SKM-1 (cell line): ENCODE measurements around the gene SHROOM2.
"Not testable (repeated sequence)": the region's sequence is repeated elsewhere in the genome, so short reads cannot be mapped to it uniquely, and the experiment has no call there.

Source experiments
- DNase-seq: peaks from one replicate; lab custom pipeline; 2025; ENCODE audit not compliant: unreplicated experiment; lab: John Stamatoyannopoulos, UW

Gene SHROOM2

DNA sequence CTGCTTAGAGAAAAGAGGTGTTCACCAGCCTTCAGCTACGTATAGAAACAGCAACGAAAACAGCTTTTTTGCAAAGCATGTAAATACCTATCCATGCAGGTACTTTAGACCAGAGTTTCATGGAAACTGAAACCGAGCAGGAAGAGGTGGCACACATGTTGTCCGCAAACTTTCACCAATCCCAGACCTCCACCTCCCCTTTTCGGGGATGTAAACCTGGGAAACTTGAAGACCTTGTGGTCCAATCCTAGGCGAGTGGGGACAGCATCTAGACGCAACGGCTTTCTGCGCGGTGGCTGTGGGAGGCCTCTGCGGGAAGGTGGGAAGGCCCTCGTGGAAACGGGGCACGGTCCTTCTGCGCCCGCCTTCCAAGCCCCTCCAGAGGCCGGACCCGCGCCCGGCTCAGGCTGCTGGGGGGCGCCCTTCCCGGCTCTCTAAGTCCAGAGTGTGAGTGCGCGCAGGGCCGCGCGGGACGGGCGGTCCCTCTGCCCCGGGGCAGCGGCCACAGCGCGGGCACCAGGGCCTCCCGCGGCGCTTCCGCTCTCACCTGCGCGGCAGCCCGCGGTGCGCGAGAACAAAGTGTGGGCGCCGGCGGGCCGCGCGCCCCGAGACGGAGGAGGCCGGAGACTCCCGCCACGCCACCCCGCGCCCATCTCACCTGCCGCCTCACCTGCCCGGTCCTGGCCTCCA, 830 bp upstream of the SHROOM2 start:
- DNase-seq: no peak

- no peak for DNase-seq
Observed at GRCh38 chrX:9786798-9787635, 788 bp downstream of the SHROOM2 start.

DNA sequence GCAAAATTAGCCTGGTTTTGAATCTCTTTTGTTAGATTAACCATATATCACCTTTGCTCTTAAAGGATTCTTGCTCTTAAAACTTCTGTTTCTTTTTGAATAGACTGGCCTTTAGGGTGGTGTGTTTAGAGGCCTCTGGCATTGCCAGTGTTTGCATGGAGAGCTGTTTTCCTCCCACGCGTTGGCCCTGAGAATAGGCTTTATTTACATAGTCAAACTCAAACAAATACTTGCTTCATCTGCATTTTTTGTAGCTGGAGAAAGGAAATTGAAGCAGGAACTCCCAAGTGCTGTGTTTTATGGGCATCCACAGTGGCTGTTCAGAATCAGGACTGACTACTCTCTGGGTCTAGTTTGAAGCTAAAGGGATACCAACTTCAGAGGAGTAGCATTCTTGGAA, 2.7 kb downstream of the SHROOM2 start:
- no peak for DNase-seq

- DNase-seq: no peak
Observed at GRCh38 chrX:9789555-9789954, 3.3 kb downstream of the SHROOM2 start.

DNA sequence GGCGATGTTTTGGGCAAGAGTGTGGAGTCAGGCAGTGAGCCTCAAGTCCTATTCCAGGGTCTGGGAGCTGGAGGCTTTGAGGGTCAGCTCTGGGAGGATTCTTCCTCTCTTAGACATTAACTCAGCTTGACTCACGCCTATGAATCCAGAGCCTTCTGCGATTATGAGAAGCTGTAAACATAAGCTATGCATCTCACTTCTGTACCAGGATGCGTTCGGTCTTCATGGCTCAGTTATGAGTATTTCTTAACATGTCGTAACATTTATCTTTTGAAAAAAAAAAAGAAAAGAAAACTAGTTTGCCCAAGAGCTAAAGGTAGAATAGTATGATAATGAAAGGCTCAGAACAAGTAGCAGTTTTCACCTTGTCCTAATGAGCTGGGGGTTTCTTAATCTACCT, 4.6 kb downstream of the SHROOM2 start:
- DNase-seq: no peak

DNA sequence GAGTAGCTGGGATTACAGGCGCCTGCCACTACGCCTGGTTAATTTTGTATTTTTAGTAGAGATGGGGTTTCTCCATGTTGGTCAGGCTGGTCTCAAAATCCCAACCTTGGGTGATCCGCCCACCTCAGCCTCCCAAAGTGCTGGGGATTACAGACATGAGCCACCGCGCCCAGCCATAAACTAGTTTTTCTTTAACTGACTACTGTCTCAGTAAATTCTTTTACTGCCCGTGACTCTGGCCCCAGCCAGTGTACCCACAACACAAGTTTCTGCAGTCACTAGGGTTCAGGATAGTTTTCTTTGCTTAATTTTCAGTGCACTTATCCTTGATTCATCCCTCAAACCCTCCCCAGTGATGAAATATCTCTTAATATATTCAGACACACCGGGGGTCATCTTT, 8.3 kb downstream of the SHROOM2 start:
- DNase-seq: no peak

GRCh38 chrX:9797384-9798360, 11.4 kb downstream of the SHROOM2 start:
- DNase-seq: no peak

GRCh38 chrX:9802737-9803136, 16.5 kb downstream of the SHROOM2 start:
- no peak for DNase-seq

- no peak for DNase-seq
Observed at GRCh38 chrX:9804444-9804843, 18.2 kb downstream of the SHROOM2 start.

DNA sequence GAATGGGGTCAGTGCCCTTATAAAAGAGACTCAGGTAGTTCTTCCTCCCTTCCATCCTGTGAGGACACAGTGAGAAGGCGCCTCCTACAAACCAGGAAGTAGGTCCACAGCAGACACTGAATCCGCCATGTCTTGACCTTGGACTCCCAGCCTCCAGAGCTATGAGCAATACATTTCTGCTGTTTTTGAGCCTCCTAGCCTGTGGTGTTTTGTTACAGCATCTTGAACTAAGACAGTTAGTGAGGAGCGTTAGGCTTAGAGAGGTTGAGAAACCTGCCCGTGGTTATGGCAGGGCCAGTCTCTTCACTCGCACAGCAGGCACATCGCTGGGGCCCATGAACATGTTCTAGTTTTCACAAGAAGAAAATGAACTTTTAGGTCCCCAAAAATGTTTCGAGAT, 19.7 kb downstream of the SHROOM2 start:
- no peak for DNase-seq

GRCh38 chrX:9807355-9808182, 21.3 kb downstream of the SHROOM2 start:
- DNase-seq: no peak

DNA sequence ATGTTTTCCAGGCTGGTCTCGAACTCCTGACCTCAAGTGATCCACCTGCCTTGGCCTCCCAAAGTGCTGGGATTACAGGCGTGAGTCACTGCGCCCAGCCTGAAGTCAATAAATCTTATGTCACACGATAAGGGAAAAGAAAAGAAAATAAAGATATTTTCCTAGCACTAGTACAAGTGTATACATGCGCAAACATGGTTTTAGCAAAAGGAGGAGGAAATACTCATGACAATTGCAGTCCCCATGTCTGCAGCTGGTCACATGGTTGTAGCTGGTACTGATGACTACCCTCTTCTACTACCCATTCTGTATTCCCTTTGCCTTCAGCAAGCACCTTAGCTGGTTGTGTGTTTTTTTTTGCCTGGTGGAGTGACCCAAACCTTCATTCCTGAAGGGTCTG, 23.6 kb downstream of the SHROOM2 start:
- not testable (repeated sequence) for DNase-seq

DNA sequence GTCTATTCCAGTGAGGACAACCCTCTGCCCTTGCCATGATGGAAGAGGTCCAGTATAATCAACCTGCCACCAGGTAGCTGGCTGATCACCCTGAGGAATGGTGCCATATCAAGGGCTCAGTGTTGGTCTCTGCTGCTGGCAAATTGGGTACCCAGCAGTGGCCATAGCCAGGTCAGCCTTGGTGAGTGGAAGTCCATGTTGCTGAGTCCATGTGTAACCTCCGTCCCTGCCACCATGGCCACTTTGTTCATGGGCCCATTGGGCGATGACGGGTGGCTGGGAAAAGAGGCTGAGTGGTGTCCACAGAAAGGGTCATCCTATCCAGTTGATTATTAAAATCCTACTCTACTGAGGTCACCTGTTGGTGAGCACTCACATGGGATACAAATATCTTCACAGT, 24.9 kb downstream of the SHROOM2 start:
- DNase-seq: not testable (repeated sequence)

GRCh38 chrX:9816084-9816700, 30.0 kb downstream of the SHROOM2 start:
- DNase-seq: no peak

- no peak for DNase-seq
Observed at GRCh38 chrX:9821572-9821971, 35.3 kb downstream of the SHROOM2 start.

DNA sequence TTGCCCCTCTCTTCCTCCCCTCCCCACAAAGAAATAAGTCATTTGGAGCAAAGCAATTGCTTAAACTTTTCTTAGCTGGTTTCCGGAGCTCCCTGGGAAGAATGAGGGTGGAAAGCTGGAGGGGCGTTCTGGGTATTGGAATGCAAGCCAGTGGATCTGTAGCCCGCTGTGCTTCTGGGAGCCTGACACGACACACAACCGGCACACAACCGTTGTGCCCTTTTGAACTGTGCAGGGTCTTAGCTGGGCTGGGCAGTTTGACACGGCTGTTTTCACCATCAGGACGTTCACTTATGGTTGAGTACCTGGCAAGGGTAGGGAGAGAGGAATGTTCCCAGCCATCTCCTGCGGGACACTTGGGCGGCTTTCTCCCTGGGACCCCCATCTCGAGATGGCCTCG, 38.3 kb downstream of the SHROOM2 start:
- no peak for DNase-seq

- no peak for DNase-seq
Observed at GRCh38 chrX:9825129-9825790, 39.0 kb downstream of the SHROOM2 start.

DNA sequence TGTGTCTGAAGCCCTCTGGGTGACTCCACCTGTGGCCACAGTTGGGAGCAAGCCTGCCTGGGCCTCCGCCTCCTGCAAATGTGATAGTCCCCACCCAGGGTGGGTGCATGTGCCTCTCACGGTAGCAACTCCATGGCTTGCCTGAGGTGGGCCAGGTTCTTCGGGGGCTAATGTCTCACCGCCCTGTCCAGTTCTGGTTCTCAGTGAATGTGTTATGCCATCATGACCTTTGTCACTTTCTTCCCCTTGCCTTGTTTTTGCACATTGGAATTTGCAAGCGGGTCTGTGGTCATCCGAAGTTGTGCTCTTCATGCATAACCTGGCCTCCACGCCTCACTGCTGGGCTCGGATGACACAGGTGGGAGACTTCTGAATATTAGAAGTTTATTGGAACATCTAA, 39.7 kb downstream of the SHROOM2 start:
- no peak for DNase-seq
